ENCODE measurements around the gene CYP24A1. TPM values are rescaled to one million over a fixed set of nuclear protein-coding genes. Genes with fewer than 3 reads are reported as not detected.

CYP24A1 gene
- total RNA-seq, 4 donors from 2014 or later: 1.0 to 2.5 (median 1.5) TPM; not detected in 1

- no peak for DNase-seq (ENCODE audit: low spot score in 2 of 2)
- Histone ChIP-seq H3K9me3 (no peaks in the 10 kb centered on the region), H3K36me3 (no peaks in the 10 kb centered on the region), H3K4me1 (peaks cover 25% of the 10 kb centered on the region), H3K4me3 (no peak overlapping the region), H3K27me3 (no peaks in the 10 kb centered on the region), H3K27ac (no peak overlapping the region)
- 41% methylated on average over 4 of the region's 4 CpGs for WGBS
- TF ChIP-seq POLR2A (IDR thresholded peaks at IDR 0.05) (no peak), CTCF (IDR thresholded peaks at IDR 0.05) (no peak), POLR2AphosphoS5 (IDR thresholded peaks at IDR 0.05) (no peak), EP300 (IDR thresholded peaks at IDR 0.05) (no peak)
Measured at GRCh38 chr20:54106162-54106561, 67.6 kb downstream of the CYP24A1 start.

- WGBS: 38% methylated on average over 4 of the region's 4 CpGs
- Histone ChIP-seq H3K27ac (no peak overlapping the region), H3K27me3 (no peaks in the 10 kb centered on the region), H3K36me3 (no peaks in the 10 kb centered on the region), H3K4me3 (no peak overlapping the region), H3K9me3 (no peaks in the 10 kb centered on the region), H3K4me1 (peaks cover 25% of the 10 kb centered on the region)
- no peak for DNase-seq (ENCODE audit: low spot score in 2 of 2)
- TF ChIP-seq POLR2A (IDR thresholded peaks at IDR 0.05) (no peak), EP300 (IDR thresholded peaks at IDR 0.05) (no peak), POLR2AphosphoS5 (IDR thresholded peaks at IDR 0.05) (no peak), CTCF (IDR thresholded peaks at IDR 0.05) (no peak)
Measured at GRCh38 chr20:54105653-54106052, 68.1 kb downstream of the CYP24A1 start.

GRCh38 chr20:54104781-54105180 lies 69.0 kb downstream of the CYP24A1 start:
- 57% methylated on average over 4 of the region's 4 CpGs for WGBS
- Histone ChIP-seq H3K27me3 (no peaks in the 10 kb centered on the region), H3K4me1 (peaks cover 25% of the 10 kb centered on the region), H3K4me3 (no peak overlapping the region), H3K9me3 (no peaks in the 10 kb centered on the region), H3K36me3 (no peaks in the 10 kb centered on the region), H3K27ac (no peak overlapping the region)
- TF ChIP-seq CTCF (IDR thresholded peaks at IDR 0.05): no peak
- DNase-seq (ENCODE audit: low spot score in 2 of 2): no peak

- H3K27ac ChIP-seq: no peak overlapping the region
Measured at GRCh38 chr20:54103762-54104600, 69.8 kb downstream of the CYP24A1 start.

More at GRCh38 chr20:54103762-54104600, 69.8 kb downstream of the CYP24A1 start:
- WGBS: 73% methylated on average over 6 of the region's 6 CpGs
- H3K4me3 ChIP-seq: no peak overlapping the region
- TF ChIP-seq POLR2AphosphoS5 (IDR thresholded peaks at IDR 0.05): no peak
- TF ChIP-seq EP300 (IDR thresholded peaks at IDR 0.05): no peak
- no peak for TF ChIP-seq POLR2A (IDR thresholded peaks at IDR 0.05)
- no peak for TF ChIP-seq CTCF (IDR thresholded peaks at IDR 0.05)
- H3K9me3 ChIP-seq: no peaks in the 10 kb centered on the region
- H3K27me3 ChIP-seq: no peaks in the 10 kb centered on the region
- no peaks in the 10 kb centered on the region for H3K36me3 ChIP-seq
- peaks cover 25% of the 10 kb centered on the region for H3K4me1 ChIP-seq
- no peak for DNase-seq (ENCODE audit: low spot score in 2 of 2)

Other genes starting within 250 kb of the CYP24A1 start
- gene BCAS1, start 103.4 kb downstream of the CYP24A1 start, total RNA-seq: 1 to 10 TPM; 1.7 to 3.4 (median 2.1) TPM
- gene PFDN4, start 34.1 kb upstream of the CYP24A1 start, total RNA-seq: 10 to 100 TPM; 33.2 to 48.7 (median 42.0) TPM

All from suprapubic skin (tissue), 4 donors.